Fibroblast of skin of left quadriceps (primary cell): ENCODE results near the gene ACAD8.

Experiments used
- DNase-seq, 2 experiments: peaks; one replicate each; pipeline ENCODE4 v3.0.0-alpha.2; 2013; ENCODE audit warnings: low read depth in 2 of 2

ACAD8 gene

DNA sequence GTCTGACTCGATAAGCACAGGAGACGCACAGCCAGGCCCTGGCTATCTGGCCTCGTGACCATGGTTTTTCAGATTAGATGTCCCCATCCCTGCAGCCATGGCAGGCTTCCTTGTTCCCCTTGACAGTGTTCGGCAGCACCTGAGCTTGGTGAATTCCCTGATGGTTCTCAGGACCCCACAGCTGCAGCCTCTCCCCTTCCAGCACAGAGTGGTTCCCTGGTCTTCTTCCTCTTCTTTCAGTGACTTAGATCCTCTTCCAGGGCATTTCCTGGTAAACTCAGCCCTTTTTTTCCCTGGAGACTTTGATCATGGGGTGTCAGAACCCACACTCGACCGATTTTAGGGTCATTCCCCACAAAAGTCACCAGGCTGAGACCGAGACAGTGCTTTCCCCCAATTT is 37.3 kb downstream of the ACAD8 start:
- no peak for DNase-seq

GRCh38 chr11:134291196-134291595 is 37.8 kb downstream of the ACAD8 start:
- no peak for DNase-seq

DNA sequence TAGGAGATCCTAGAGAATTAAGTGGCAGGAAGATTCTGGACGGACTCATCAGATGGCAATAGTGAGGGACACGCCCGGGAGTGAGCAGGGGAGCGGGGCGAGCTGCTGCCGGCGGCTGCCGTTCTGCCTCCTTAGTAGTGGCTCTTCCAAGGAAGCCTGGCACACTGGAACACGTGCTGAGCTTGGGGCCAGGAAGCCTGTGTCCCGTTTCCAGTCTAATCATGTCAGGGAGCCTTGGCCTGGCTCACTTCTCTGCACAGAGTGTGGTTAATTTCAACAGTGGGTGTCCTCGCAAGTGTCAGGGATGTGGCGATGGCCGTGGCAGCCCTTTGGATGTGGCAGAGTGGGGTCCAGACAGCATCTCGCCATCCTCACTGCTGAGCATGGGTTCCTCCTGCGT is 39.3 kb downstream of the ACAD8 start:
- DNase-seq, result no peak

DNA sequence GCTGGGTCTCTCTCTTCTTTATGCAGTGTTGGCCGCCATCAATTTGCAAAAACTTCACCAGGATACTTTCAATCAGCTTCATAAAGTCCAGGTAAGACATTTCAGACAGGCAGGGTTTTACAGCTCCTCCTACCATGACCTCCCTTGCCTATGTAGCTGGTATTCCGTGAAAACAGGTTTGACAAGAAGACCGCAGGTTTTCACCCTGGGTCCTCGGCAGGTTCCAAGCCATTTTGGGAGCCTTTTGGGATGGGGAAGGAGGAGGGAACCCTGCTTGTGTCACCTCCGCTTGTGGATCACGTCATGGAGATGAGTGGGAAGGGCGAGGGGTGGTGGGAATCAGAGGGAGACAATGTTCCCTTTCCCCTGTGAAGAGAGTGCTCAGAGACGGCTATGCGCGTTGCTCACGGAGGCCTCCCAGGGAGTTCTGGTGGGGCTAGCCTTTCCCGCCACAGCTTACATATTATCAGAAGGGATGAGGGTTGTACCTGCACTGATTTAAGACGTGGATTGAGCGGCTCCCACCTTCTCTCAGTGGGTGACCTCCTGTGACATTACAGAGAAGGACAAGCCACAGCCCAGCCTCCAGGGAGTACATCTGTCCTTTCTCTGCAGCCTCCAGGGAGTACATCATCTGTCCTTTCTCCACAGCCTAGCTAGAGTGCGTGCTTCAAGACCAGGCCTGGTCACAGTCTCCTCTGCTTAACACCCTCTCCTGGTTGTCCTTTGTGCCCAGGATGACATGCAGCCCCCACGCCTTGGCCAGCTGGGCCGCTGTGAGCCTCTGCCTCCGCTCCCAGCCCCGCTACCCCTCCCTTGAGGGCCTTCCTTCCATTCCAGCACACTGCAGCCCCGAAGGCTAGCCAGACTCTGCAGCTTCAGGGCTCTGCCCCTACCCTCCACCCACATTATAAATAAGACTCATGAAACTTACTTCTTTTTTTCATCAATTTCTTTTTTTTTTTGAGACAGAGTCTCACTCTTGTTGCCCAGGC is 40.0 kb downstream of the ACAD8 start:
- DNase-seq, result no peak

DNA sequence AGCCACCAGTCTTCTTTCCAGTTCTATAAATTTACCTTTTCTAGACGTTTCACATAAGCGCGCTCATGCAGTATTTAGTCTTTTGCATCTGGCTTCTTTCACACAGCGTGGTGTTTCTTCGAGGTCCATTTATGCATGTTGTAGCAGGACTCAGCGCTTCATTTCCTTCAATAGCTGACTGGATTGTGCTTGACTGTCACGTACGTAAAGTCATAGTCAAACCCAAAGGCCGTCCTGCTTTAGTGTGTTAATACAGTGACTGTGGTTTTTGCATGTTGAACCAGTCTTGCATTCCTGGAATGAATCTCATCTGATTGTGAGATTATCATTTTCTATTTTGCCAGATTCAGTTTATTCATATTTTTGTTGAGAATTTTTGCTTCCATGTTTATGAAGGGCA is 41.3 kb downstream of the ACAD8 start:
- no peak for DNase-seq

GRCh38 chr11:134312223-134312622 is 58.9 kb downstream of the ACAD8 start:
- no peak for DNase-seq

- DNase-seq, result no peak
Measured at GRCh38 chr11:134312807-134313206, 59.4 kb downstream of the ACAD8 start.

DNA sequence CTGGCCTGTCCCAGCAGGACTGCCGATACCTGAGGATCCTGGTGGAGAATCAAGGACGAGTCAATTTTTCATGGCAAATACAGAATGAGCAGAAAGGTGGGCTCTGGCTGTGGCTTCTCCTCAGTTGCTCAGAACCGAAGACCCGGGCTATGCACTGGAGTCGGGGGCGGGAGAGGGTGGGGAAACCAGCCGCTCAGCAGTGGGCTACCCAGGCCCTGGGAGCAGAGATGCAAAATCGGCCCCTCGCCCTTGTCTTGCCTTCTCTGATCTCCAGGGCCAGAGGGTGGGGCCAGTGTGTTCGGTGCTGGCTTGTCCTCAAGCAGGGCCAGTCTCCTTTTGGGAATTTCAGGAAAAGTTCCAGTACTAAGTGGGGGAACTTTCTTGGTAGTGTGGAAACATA is 60.0 kb downstream of the ACAD8 start:
- DNase-seq, result no peak

- DNase-seq, result no peak
Measured at GRCh38 chr11:134313821-134314607, 60.6 kb downstream of the ACAD8 start.
